ENCODE data around the gene SYT9.

SYT9 gene

DNA sequence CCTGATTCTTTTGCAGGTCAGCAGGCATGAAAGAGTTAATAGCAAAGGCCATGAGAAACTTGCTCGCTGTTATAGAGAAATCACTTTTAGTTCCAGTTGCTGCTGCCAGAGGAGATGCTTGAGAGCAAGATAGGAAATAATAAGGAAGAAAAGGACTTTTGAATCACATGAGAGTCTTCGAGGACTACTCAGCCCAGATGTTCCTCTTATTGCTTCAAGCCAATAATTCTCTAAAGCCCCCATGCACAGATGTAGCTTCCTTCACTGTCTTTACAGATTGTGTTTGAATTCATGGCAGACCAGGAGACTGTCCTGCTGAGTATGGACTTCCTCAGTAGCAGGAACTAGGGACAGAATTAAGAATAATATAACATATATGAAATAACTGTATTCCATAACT, 183.5 kb downstream of the SYT9 start:
- DNase-seq: no peak

DNA sequence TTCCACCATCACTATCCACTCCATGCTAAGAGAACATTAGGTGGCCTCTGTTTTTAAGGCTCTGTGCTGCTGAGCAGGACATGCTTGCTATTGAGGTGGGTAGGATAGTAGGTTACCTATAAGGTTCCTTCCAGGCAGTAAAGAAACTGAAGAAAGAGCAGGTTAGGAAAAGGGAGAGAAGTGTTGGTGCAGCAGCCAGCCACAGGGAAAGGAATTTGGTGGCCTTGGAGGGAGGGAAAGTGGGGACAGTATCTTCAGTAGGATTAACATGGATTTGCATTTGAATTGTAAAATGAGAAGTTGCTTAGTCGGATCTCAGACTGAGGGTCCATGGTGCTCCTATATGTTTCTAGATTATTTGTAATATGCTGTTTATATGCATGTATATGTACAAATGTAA, 184.4 kb downstream of the SYT9 start:
- DNase-seq: no peak

DNA sequence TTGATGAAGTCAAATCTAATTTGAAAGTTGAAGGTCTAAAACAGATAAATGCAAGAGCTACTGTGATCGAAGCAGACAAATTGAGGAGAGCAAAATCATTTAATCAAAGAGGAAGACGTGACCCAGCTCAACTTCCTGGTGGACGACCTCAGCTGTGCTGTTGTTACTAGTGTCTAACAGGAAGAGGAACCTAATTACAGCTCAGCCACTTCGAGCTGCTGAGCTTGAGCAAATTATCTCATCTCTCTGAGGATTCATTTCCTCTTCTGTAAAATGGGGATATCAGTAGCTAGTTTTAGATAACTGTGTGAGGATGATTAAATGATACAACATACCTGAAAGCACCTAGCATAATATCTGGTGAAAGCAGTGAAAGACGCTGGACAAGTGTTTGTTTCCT, 185.0 kb downstream of the SYT9 start:
- DNase-seq: peak; percentile 38

DNA sequence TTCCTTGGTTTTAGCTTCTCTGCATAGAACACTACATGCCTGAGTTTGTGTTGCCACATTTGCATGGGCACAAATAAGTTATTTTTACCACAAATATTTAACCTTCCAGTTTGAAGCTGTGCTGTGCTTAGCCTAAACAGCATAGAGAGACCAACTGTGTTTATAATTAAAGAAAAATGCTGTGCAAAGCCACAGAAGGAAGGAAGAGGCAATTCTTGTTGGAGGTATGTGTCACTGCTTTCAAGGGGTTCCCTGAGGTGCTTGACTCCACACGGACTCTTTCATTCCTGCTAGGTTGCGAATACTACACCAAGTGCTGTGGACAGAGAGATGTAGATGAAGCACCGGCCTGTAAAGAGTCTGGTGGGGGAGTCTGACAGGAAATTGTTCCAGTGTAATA, 186.0 kb downstream of the SYT9 start:
- no peak for DNase-seq

DNA sequence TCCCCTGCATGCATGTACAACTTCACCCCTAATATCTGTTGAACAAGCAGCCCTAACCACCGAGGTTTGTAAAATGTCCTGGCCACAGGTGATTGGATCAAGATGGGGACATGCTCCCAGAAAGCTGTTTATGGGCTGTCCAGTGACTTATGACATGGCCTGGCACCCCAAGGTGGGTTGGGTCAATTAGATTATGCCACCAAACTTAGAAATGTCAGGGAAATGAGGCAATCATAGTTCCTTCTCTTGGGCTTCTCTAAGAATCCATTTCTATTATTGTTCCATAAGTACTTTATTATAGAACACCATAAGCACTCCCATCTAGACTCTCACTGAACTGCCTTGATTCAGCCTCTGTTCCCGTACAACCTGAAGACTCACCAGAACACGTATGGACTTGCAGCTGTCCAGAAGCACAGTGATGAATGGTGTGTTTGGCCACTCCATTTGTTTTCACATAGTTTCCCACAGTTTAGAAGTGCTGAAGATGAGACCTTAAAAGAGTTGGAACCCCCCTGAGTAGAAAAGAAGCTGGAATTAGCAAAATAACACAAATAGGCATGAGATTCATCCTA, 188.1 kb downstream of the SYT9 start:
- DNase-seq: no peak

DNA sequence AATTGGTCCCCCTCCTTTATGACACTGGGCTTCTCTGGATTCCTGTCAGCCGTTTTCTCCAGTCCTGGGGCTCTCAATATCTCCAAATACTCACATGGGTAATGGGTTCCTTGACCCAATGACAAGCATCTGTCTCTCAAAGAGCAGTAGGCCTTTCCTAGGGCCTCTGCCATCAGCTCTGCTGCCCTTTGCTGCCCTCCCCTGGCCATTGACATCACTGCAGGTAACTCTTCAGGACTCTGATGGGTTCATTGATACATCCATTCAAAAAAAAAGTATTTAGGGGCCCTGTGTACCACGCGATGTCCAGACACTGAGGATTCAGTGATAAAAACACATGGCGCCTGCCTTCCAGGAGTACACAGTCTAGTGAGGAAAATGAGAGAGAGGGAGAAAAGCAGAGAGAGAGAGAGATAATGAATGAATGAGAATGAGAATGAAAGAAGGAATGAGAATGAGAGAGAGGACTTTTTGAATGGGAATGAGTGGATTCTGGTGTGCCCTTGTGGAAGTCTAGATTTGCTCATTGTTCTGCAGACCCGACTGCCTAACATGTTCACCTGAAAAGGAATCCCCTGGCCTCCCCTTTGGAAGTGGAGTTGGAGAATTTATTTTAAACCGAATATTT, 191.0 kb downstream of the SYT9 start:
- DNase-seq: peak; percentile 65

DNA sequence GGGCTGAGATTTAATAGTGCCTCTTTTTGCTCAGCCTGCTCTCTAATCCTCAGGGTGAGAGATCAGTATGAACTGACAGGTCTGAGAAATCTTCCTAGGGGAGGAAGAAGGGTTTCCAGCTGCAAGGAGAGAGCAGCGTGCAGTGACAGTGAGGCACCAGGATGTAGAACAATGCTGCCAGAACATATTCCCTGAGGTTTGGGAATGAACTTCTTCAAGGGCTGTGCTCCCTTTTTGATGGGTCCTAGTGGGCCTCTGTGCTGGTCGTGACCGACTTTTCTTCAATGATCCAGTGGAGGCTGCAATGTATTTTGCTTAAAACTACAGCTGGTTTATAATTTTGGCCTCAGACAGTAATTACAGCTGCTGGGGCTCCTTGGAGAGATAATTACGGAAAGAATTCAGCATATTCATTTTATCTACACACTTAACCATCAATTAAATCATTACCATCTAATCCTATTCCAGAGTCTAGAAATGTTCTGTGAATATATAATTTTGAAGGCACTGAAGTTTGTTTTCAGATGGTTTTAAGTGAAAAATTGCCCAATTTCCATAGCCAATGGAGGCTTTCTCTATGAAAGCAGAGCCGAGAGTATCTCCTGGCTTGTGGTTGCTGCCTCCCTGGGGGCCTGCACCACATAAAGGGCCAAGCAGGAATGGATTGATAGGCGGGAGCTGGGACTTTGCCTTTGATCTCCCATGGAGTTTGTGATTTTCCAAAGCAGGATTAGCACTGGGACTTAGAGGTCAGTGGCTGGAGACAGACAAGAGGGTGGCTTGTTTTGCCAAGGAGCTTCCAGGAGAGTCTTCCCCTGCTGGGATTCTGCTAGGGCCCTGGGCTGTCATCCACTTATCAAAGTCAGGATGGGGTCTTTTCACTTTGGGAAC, 192.6 kb downstream of the SYT9 start:
- DNase-seq: no peak

DNA sequence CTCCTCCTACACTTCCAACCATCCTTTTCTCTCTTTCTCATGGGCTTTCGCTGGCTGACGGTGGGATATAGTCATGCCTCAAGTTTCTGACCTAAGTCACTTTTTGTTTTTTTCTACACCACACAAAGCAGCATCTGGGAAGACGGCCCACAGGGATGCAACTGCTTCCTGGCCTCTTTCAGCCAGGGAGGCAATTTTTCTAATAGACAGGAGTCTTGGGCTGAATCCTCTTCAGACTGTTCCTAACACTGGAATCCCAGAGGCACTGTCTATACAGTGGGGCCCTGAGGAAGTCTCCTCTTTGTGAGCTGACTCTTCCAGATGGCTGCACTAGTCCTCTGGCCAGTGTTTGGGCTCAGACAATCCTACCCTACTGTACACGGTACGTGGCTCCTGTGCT, 193.9 kb downstream of the SYT9 start:
- no peak for DNase-seq

DNA sequence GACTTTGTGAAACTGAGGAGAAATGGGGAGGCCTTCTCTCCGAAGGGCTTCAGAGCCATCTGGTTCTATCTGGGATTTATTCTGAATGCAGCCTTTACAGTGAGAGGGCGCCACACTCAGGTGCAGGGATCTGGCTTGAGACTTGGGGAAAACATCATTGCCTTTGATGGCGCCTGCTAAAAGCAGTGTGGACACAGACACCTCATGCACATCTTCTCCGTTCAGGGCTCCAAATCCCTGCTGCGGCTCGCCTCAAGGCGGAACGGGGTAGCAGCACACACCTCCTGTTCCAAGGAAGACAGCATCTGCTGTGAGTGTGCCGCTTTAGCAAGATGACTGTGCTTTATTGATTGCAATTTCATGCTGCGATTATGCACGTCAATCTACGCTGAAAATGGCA, 196.5 kb downstream of the SYT9 start:
- no peak for DNase-seq

DNA sequence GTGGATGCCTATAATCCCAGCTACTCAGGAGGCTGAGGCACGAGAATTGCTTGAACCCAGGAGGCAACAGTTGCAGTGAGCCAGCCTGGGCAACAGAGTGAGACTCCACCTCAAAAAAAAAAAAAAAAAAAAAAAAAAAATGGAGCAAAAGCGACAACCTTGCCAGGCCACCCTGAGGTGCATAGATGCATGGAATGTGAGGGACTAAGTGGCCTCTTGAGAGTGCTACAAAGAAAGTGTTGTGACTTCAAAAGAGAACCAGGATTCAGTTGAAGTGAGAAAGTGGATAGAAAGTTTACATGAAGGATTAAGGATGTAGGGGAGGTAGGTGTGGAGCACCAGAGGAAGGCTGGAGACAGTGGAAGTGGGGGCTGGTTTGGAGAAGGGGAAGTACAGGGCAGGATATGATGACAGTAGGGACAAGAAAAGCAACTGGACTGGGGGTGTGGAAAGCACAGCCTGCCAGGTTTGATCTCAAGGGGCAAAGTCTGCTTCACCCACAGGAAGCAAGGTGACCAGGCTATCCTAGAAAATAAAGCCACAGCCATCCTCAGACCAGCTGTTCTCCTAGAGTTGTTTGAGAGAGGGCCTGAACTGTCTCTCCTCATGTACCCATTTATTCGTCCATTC, 197.6 kb downstream of the SYT9 start:
- DNase-seq: no peak

DNA sequence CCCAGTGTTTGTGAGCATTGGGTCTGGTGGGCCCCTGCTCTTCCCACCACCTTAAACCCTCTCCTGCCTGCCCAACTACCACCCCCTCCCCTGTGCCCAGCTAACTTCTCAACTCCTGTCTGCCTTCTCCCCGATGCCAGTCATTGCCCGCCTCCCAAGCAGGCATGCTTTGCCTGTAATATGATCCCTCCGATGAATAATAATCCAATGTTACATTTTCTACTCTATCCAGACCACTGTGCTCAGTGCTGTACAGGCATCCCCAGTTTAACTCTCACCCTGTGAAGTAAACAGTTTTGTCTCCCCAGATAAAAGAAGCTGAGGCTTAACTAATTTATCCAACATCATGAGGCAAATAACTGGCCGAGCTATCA, 198.1 kb downstream of the SYT9 start:
- DNase-seq: no peak

DNA sequence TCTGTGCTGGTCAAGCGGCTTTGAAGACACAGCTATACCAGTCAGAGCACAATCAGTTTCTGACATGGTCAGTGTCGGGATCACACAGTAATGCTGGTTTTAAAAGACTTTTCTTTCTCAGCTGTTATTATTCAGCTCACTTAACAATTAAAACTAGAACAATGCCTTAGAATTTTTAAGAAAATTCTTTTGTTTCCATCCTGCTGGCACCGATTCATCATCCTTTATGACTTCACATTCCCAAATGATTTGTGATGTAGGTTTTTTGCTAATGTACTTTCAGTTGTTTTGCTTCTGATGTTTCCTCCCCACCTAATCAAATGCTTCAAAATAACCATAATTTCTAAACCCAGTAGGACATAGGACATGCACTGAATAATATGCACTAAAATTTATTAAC, 199.1 kb downstream of the SYT9 start:
- DNase-seq: no peak

DNA sequence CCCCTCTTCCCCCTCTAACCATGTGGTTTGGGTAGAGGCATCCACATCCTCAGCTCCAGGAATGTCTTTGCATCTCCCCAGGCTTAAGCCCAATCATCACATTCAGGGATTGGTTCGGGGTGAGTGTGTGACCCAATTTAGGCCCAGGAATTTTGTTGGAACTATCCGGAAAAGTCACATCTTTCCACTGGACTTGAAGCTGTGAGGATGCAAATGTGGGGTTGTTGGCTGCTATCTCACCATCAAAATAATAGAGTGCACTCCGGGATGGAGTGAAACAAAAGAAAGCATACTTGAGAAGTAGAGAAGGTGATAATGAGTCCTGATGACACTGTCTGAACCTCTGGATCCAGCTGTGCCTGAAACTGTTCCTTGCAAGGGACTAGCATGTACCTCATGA, 199.8 kb downstream of the SYT9 start:
- no peak for DNase-seq

DNA sequence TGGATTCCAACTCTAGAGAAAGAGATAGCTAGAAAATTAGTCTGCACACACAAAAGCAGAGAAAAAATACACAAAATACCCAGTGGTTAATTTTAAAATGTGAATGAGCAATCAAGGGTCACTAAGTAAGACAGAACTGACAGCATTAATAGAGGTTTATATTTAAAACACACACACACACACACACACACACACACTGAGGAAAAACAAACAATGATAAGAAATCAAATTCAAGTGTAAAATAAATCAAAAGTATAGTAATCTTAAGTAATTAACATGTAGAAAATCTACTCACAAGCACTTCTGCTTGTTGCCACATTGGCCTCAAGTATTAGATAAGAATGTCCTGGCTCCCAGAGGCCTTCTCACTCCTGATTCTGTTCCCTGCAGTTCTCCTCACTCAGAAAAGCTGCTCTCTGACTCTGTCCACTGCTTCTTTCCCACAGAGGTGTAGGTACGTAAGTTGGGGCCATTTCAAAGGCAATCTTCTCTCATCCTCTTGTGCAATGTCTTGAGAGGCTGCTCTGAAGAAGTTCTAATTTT, 200.3 kb downstream of the SYT9 start:
- DNase-seq: no peak

DNA sequence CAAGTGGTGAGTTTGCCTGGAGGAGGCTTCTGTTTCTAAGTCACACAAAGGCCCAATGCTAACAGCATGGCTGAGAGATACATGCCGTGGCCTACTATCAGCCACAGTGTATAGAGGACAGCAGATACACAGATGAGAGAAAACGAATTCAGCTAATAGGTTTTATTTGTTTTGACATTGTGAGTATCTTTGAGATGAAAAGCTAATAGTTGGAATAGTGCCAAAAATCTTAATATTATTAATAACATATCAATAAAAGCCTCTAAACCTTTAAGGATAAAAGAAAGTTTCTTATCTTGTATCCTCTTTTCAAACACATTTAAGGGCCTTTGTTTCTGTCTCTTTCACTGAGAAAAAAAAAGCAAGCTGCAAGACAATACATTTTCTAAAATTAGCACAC, 203.2 kb downstream of the SYT9 start:
- DNase-seq: no peak

DNA sequence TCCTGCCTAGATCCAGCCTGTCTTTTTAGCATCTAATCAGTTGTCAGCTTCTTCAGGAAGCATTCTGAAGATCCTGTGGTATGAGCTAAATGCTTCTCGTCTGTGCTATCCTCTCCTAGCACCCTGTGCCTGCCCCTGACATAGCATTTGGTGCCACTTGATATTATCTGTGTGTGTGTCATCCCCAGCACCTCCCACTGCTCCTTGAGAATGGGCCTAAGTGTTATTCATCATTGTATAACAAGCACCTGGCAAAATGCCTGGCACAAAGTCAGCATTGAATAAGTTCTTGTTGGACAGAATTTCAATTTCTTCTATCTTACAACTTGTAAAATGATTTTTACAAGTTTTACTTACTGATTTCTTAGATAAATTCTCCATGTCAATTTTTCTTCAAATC, 205.5 kb downstream of the SYT9 start:
- DNase-seq: no peak

DNA sequence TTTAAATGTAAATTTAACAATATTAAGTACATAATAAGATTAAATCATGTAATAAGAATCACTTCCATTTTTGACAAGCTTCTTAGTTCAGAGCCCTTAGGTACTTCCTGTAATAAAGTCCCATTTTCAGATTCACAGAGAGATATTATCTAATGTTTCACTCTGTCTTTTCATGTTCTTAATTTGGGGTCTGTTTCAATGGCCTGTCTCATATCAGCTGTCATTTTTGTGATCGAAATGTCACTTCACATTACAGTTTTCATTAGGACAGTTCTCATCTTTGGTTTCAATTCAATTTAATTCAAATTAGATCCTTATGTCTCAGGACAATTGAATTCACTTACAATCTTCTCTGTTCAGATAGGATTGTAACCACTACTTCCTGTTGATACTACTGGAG, 211.0 kb downstream of the SYT9 start:
- DNase-seq: no peak

DNA sequence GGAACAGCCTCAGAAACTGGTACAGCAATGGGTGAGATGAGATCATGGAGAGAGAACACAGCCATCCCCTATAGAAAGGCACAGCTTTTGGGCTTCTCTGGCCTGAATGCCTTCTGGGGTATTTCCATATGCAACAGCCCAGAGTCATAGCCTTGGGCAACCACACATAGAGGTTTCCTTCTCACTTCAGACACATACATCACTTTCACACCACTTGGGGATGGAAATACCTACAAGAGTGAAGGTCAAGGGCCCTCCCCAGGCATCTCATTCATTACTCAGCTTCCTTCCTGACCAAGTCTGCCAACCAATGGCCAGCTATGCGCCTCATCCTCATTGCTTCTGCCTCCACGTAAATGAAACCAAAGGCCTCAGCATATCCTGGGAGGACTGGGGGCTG, 215.9 kb downstream of the SYT9 start:
- no peak for DNase-seq

DNA sequence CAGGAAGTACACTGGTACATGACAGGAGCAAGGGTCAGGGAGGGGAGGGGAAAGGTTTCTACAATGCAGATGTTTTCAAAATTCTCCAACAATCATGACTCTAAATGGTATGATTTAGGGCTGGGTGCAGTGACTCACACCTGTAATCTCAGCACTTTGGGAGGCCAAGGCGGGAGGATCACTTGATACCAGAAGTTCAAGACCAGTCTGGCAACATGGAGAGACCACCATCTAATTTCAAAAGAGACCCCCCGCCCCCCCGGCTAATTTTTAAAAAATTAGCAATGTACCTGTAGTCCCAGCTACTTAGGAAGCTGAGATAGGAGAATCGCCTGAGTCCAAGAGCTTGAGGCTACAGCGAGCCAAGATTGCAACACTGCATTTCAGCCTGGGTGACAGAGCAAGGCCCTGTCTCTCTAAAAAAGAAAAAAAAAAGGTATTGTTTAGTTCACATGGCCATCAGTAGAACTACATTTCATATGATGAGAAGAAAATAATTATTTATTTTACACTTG, 217.7 kb downstream of the SYT9 start:
- no peak for DNase-seq

DNA sequence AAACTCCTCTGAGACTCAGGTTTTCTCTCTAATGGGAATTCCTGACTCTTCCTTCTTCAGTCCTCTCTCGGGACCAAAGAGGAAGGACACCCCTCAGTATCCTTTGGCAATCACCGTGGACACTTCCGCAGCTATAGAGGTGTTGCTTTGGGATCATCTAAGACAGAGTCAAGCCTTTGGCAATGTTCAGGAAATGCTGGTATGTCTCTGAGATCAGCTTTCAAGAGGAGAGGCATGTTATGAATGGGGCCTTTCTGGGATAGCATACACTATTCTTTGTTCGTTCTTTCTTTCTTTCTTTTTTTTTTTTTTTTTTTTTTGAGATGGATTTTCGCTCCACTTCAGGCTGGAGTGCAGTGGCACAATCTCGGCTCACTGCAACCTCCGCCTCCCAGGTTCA, 219.4 kb downstream of the SYT9 start:
- DNase-seq: no peak

DNA sequence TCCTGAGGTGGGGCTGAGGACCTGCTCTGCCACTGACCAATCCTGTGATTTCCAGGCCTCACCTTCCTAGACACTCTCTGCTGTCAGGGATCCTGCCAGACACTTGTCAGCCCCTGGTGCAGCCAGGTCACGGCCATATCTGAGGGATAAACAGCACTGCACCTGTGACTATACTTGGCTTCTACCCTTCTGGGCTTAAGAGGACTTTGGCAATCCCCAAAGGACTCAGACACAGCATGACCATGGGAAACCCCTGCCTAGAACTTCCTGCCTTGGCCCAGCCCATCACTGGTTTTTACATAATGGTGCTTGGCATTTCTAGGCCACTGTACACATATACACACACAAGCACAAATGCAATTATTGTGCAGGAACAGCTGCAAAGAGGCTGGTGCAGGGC, 222.0 kb downstream of the SYT9 start:
- DNase-seq: no peak

DNA sequence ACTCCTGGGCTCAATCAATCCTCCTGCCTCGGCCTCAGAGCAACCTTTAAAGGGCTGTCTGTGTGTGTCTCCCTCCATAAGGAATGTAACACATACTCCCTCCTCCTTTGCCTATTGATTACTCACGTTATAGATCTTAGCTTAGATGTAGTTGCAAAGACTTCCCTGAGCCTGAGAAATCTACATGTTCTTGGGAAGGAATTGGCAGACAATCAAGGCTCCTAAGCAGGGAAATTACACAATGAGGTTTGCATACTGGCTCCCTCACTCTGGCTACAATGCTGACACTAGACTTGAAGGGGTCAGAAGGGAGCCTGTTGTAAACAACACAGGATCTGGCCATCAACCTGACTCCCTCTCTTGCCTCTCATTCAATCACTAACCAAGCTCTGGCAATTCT, 228.4 kb downstream of the SYT9 start:
- no peak for DNase-seq

DNA sequence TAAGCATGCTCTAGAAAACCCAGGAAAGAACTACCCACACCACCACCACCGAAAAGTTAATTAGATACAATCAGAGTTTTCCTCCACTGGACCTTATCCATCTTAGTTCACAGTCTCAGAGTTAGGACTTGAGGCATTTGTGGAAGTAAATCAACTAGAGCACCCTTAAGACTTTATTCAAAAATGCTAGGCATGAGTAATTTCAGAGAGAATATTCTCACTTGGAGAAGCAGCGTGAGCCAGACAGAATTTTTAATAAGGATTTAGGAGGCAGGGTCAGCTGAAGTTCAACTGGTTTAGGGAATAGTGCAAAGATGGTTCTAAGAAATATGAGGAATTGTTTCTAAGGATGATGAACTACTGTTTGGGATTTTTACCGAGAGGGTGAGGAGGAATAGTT, 232.4 kb downstream of the SYT9 start:
- DNase-seq: no peak

DNA sequence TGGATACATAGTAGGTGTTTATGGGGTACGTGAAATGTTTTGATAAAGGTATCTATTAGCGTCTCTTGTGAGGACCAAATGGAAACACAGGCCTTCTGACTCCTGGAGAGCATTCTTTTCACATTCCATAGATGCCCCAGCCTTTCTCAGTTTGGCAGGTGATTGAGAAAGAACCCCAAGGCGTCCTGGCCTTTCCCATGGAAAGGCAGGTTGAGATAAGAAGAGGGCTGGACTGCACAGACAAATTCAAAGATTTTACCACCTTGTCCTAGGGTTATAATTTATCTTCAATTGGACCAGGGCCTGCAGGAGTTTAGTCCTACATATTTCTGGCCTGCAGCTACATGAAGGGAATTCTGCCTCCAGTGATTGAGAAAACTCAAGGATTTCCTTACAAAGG, 232.9 kb downstream of the SYT9 start:
- DNase-seq: no peak
